HCT116 (cell line): Measurements from ENCODE around the gene HSDL2. TPM values are rescaled to one million over a fixed set of nuclear protein-coding genes. Genes with fewer than 3 reads are reported as not detected.

Experiments used
- ATAC-seq: fragments of 200-7000 bp; cut with Tn5 transposase; 2 replicates; pipeline ENCODE4 v1.9.1; 2020; ENCODE audit warnings: mild to moderate bottlenecking, moderate library complexity
- BruUV-seq: library from RNA; stranded (reverse); fragments of 400-500 nt; replicated peaks from 2 replicates; lab custom pipeline; 2021; lab: Mats Ljungman, UMichigan
- CTCF ChIA-PET: fragments of 300-600 bp; sonication (Branson Sonifier 250); formaldehyde crosslinking; loops from one replicate; lab custom pipeline; 2021; ENCODE audit warnings: antibody characterized with exemption; lab: Charles Lee
- POLR2A ChIA-PET: fragments of 300-600, 350-600 bp; sonication (Branson Sonifier 250); formaldehyde crosslinking; loops from one replicate; lab custom pipeline; 2021; ENCODE audit warnings: antibody characterized with exemption; lab: Charles Lee
- RAD21 ChIA-PET, 2 experiments: fragments of 300-600 bp; sonication (Branson Sonifier 250); formaldehyde crosslinking; loops; one replicate each; lab custom pipeline; 2023; ENCODE audit warnings: low total read pairs in 2 of 2; ENCODE audit not compliant: uncharacterized antibody in 2 of 2, unreplicated experiment in 2 of 2, low non-redundant PET in 1 of 2; lab: Charles Lee
- DNase-seq: peaks from one replicate; pipeline ENCODE4 v3.0.0-alpha.2; 2010; ENCODE audit warnings: low read depth, low spot score
- H2AFZ ChIP-seq: fragments of 200-600 bp; shearing (Covaris generic), sonication (generic); 2 replicates; pipeline ENCODE4 v1.6.1; 2017; ENCODE audit warnings: low read depth, mixed run types, mixed read lengths, antibody characterized with exemption, low read length; ENCODE audit not compliant: poor library complexity, severe bottlenecking
- H3K27ac ChIP-seq: 2 replicates; pipeline ENCODE4 v1.5.1; 2012; ENCODE audit warnings: low read depth, low read length
- H3K27me3 ChIP-seq: fragments of 200-600 bp; sonication (generic); 2 replicates; pipeline ENCODE4 v1.6.1; 2016; ENCODE audit warnings: mixed run types, low read length, mixed read lengths; ENCODE audit not compliant: insufficient read depth
- H3K36me3 ChIP-seq, 2 experiments: fragments of 200-500 bp in 1 of 2; fragments of 200-600 bp in 1 of 2; sonication (Bioruptor generic) in 1 of 2; sonication (generic) in 1 of 2; 2 replicates each; pipeline versions ENCODE4 v1.5.1 to v1.6.1; 2014 to 2016; ENCODE audit warnings: low read length in 2 of 2, inconsistent platforms in 1 of 2, mixed read lengths in 1 of 2, mixed run types in 1 of 2; ENCODE audit not compliant: insufficient read depth in 2 of 2, control insufficient read depth in 1 of 2
- H3K4me1 ChIP-seq, 2 experiments: fragments of 200-600 bp in 1 of 2; sonication (generic) in 1 of 2; 2 replicates each; pipeline versions ENCODE4 v1.5.1 to v1.6.1; 2012 to 2017; ENCODE audit warnings: low read length in 2 of 2, inconsistent platforms in 1 of 2, mild to moderate bottlenecking in 1 of 2, mixed read lengths in 1 of 2, mixed run types in 1 of 2, moderate library complexity in 1 of 2; ENCODE audit not compliant: insufficient read depth in 2 of 2, control insufficient read depth in 1 of 2
- H3K4me2 ChIP-seq: fragments of 200-600 bp; sonication (generic); 2 replicates; pipeline ENCODE4 v1.6.1; 2017; ENCODE audit warnings: mixed run types, low read length, mixed read lengths
- H3K4me3 ChIP-seq, 2 experiments: fragments of 200-600 bp in 1 of 2; sonication (generic) in 1 of 2; replicated peaks in 1 of 2; 2 replicates each; pipeline ENCODE4 v1.5.1; 2011 to 2016; ENCODE audit warnings: low read length in 2 of 2, control low read depth in 1 of 2, low read depth in 1 of 2, mild to moderate bottlenecking in 1 of 2, mixed read lengths in 1 of 2, mixed run types in 1 of 2
- H3K79me2 ChIP-seq: fragments of 200-600 bp; sonication (generic); 2 replicates; pipeline ENCODE4 v1.6.1; 2017; ENCODE audit warnings: mild to moderate bottlenecking, mixed run types, low read length, moderate library complexity, mixed read lengths; ENCODE audit not compliant: insufficient read depth
- H3K9ac ChIP-seq: fragments of 200-600 bp; sonication (generic); 2 replicates; pipeline ENCODE4 v1.6.1; 2016; ENCODE audit warnings: low read length, mixed read lengths
- H3K9me2 ChIP-seq: fragments of 200-600 bp; sonication (generic), shearing (Covaris generic); 2 replicates; pipeline ENCODE4 v1.6.1; 2017; ENCODE audit warnings: mixed run types, mild to moderate bottlenecking, moderate library complexity; ENCODE audit not compliant: insufficient read depth
- H3K9me3 ChIP-seq, 2 experiments: fragments of 200-500 bp in 1 of 2; fragments of 200-600 bp in 1 of 2; sonication (Bioruptor generic) in 1 of 2; sonication (generic) in 1 of 2; 2 replicates each; pipeline ENCODE4 v1.6.1; 2014 to 2017; ENCODE audit warnings: low read length in 2 of 2, mixed read lengths in 2 of 2, inconsistent platforms in 1 of 2, low read depth in 1 of 2, mild to moderate bottlenecking in 1 of 2, mixed run types in 1 of 2, moderate library complexity in 1 of 2; ENCODE audit not compliant: control insufficient read depth in 1 of 2, insufficient read depth in 1 of 2
- H4K20me1 ChIP-seq: fragments of 200-600 bp; sonication (generic), shearing (Covaris generic); 2 replicates; pipeline ENCODE4 v1.6.1; 2017; ENCODE audit warnings: mixed run types, mild to moderate bottlenecking, moderate library complexity; ENCODE audit not compliant: insufficient read depth
- CEBPB ChIP-seq: IDR thresholded peaks from 2 replicates; pipeline ENCODE4 v1.6.1; 2012; ENCODE audit warnings: low read depth
- CTCF ChIP-seq, 3 experiments: fragments of 200-600 bp in 1 of 3; sonication (generic) in 1 of 3; IDR thresholded peaks in 2 of 3; conservative IDR thresholded peaks in 1 of 3; 2 replicates each; pipeline ENCODE4 v1.5.1; 2012 to 2017; ENCODE audit warnings: low read depth in 2 of 3, low read length in 2 of 3, antibody characterized with exemption in 1 of 3, borderline replicate concordance in 1 of 3, control low read depth in 1 of 3, mild to moderate bottlenecking in 1 of 3, mixed read lengths in 1 of 3, mixed run types in 1 of 3, moderate library complexity in 1 of 3; ENCODE audit not compliant: insufficient read depth in 1 of 3
- ELF1 ChIP-seq: IDR thresholded peaks from 2 replicates; pipeline ENCODE4 v1.6.1; 2012; ENCODE audit warnings: low read depth, borderline replicate concordance
- EZH2phosphoT487 ChIP-seq: fragments of 200-600 bp; IDR thresholded peaks from 2 replicates; pipeline ENCODE4 v1.6.1; 2018; ENCODE audit warnings: antibody characterized with exemption, borderline replicate concordance
- MAX ChIP-seq: IDR thresholded peaks from 2 replicates; pipeline ENCODE4 v1.6.1; 2012
- POLR2AphosphoS5 ChIP-seq: IDR thresholded peaks from 2 replicates; pipeline ENCODE4 v1.6.1; 2011; ENCODE audit warnings: mild to moderate bottlenecking, low read depth, low read length, moderate library complexity
- RAD21 ChIP-seq: IDR thresholded peaks from 2 replicates; pipeline ENCODE4 v1.6.1; 2012; ENCODE audit warnings: low read depth, mild to moderate bottlenecking
- SP1 ChIP-seq: IDR thresholded peaks from 2 replicates; pipeline ENCODE4 v1.6.1; 2012; ENCODE audit warnings: low read depth
- SRF ChIP-seq: IDR thresholded peaks from 2 replicates; pipeline ENCODE4 v1.6.1; 2012; ENCODE audit warnings: low read depth
- TCF7L2 ChIP-seq: IDR thresholded peaks from 2 replicates; pipeline ENCODE4 v1.7.0; 2011; ENCODE audit warnings: borderline replicate concordance, inconsistent platforms; ENCODE audit not compliant: insufficient read depth, insufficient read length; ENCODE audit errors: extremely low read depth
- ZBTB33 ChIP-seq: IDR thresholded peaks from 2 replicates; pipeline ENCODE4 v1.6.1; 2011; ENCODE audit warnings: mild to moderate bottlenecking, low read length, moderate library complexity; ENCODE audit not compliant: insufficient replicate concordance; ENCODE audit errors: extremely low read depth
- ZFX ChIP-seq: fragments of 450-650 bp; IDR thresholded peaks from 2 replicates; pipeline ENCODE4 v1.6.1; 2017
- ZNF274 ChIP-seq: fragments of 200-500 bp; sonication (Bioruptor generic); IDR thresholded peaks from 2 replicates; pipeline ENCODE4 v1.6.1; 2014; ENCODE audit warnings: mild to moderate bottlenecking, low read depth, low read length, inconsistent platforms
- intact Hi-C: fragments of 100-400 bp; cut with micrococcal nuclease; formaldehyde crosslinking; loops from 2 replicates; pipeline ENCODE4 v1.10.0; 2022
- total RNA-seq: library from RNA; stranded (reverse); gene quantifications from one replicate; pipeline ENCODE4 v1.2.1, GENCODE V29; 2021; ENCODE audit not compliant: unreplicated experiment

The HSDL2 gene
- total RNA-seq, 1 experiment from 2014 or later = 33.9 TPM

- no peak for DNase-seq
- Histone ChIP-seq H3K9me2 (no peaks in the 10 kb centered on the region), H3K27me3 (no peaks in the 10 kb centered on the region), H3K9me3 (no peaks in the 10 kb centered on the region), H3K9ac (peak overlapping the region; percentile 61), H3K4me2 (peak overlapping the region; percentile 75), H3K27ac (0 out of 2 replicates have a peak overlapping the region, but pooled peaks have one; percentile 66), H4K20me1 (peaks cover 6% of the 10 kb centered on the region), H3K4me1 (peaks cover 5 to 13% of the 10 kb centered on the region in 2 experiments), H3K79me2 (peaks cover 42% of the 10 kb centered on the region), H3K36me3 (no peaks in the 10 kb centered on the region; a peak in 2 of 4 replicates), H2AFZ (no peak overlapping the region), H3K4me3 (peak overlapping the region; percentile 71)
- ChIA-PET POLR2A (no interaction called here), CTCF (no interaction called here), RAD21 (no interaction called here)
- intact Hi-C loops = loop anchor here (10.0 kb wide), 1 partner anchor 227 kb away; the partner anchor contains the start of gene INIP
- BruUV-seq = TSS peak; percentile 55
- TF ChIP-seq SRF = 0 out of 2 replicates have a peak, but pooled peaks have one; percentile 20
- no peak for TF ChIP-seq TCF7L2
- ATAC-seq = no peak
Measured at GRCh38 chr9:112487799-112488340, 108.0 kb downstream of the HSDL2 start.

- intact Hi-C loops = loop anchor here (10.0 kb wide), 1 partner anchor 226 kb away; the partner anchor contains the start of gene INIP
- no TSS peak for BruUV-seq
- Histone ChIP-seq H3K36me3 (peaks cover 4 to 6% of the 10 kb centered on the region in 2 experiments; a peak in 2 of 4 replicates), H3K9me3 (no peaks in the 10 kb centered on the region; a peak in 1 of 4 replicates), H3K4me2 (no peak overlapping the region), H3K9ac (no peak overlapping the region), H3K9me2 (no peaks in the 10 kb centered on the region), H3K4me3 (no peak overlapping the region), H3K79me2 (peaks cover 51% of the 10 kb centered on the region), H4K20me1 (peaks cover 6% of the 10 kb centered on the region), H2AFZ (no peak overlapping the region), H3K4me1 (peaks cover 5 to 13% of the 10 kb centered on the region in 2 experiments), H3K27ac (no peak overlapping the region), H3K27me3 (no peaks in the 10 kb centered on the region)
- ChIA-PET POLR2A (interaction anchor here (0.7 kb wide), 1 partner anchor 110 kb away, joined by 3 read pairs; no protein-coding TSS in a partner anchor), CTCF (no interaction called here), RAD21 (no interaction called here)
- no peak for DNase-seq
- ATAC-seq = no peak
- TF ChIP-seq ZNF274 (no peak), ZBTB33 (no peak), MAX (no peak), ELF1 (no peak), RAD21 (no peak), POLR2AphosphoS5 (no peak), EZH2phosphoT487 (no peak), CEBPB (no peak), CTCF (IDR thresholded peaks at IDR 0.05 in 2 of 3, conservative IDR thresholded peaks at IDR 0.05 in 1 of 3; ENCODE audit: borderline replicate concordance in 1 of 3, insufficient read depth in 1 of 3, low read depth in 2 of 3, low read length in 2 of 3) (no peak), SP1 (no peak), ZFX (no peak)
Measured at GRCh38 chr9:112489039-112489546, 109.2 kb downstream of the HSDL2 start.
